ENCODE results near the gene SMARCC2.

GRCh38 chr12:56236091-56236490 is 46.8 kb upstream of the SMARCC2 start:
- no peak for TF ChIP-seq CTCF (conservative IDR thresholded peaks at IDR 0.05; ENCODE audit: low read length)
- TF ChIP-seq EZH2phosphoT487 (IDR thresholded peaks at IDR 0.05; ENCODE audit: borderline replicate concordance), result no peak

Data from Loucy (cell line).